ENCODE results near the gene TTPAL. TPM values are rescaled to one million over a fixed set of nuclear protein-coding genes. Genes with fewer than 3 reads are reported as not detected.

The TTPAL gene
- total RNA-seq, 3 donors from 2014 or later: 7.2 to 10.2 (median 9.9) TPM

- H3K36me3 ChIP-seq (ENCODE audit: low read depth): no peaks in the 10 kb centered on the region
- TF ChIP-seq, protein P1, sequence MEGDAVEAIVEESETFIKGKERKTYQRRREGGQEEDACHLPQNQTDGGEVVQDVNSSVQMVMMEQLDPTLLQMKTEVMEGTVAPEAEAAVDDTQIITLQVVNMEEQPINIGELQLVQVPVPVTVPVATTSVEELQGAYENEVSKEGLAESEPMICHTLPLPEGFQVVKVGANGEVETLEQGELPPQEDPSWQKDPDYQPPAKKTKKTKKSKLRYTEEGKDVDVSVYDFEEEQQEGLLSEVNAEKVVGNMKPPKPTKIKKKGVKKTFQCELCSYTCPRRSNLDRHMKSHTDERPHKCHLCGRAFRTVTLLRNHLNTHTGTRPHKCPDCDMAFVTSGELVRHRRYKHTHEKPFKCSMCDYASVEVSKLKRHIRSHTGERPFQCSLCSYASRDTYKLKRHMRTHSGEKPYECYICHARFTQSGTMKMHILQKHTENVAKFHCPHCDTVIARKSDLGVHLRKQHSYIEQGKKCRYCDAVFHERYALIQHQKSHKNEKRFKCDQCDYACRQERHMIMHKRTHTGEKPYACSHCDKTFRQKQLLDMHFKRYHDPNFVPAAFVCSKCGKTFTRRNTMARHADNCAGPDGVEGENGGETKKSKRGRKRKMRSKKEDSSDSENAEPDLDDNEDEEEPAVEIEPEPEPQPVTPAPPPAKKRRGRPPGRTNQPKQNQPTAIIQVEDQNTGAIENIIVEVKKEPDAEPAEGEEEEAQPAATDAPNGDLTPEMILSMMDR (IDR thresholded peaks at IDR 0.05): no peak
- H3K4me1 ChIP-seq (ENCODE audit: low read depth): peaks cover 16% of the 10 kb centered on the region
- intact Hi-C loops (cut with DNase I, micrococcal nuclease): no loop called here
- no peak overlapping the region for H3K4me3 ChIP-seq
- DNase-seq (peak in 1 of 3 donors; percentile 43), ATAC-seq (peak; percentile 27)
- H3K9me3 ChIP-seq: no peaks in the 10 kb centered on the region
Observed at GRCh38 chr20:44447827-44448419, 27.8 kb upstream of the TTPAL start.

- ATAC-seq (peak; percentile 9), DNase-seq (peak in 1 of 3 donors; percentile 45)
- TF ChIP-seq, protein P1 (IDR thresholded peaks at IDR 0.05): no peak
- Histone ChIP-seq H3K4me3 (no peak overlapping the region), H3K9me3 (no peaks in the 10 kb centered on the region), H3K4me1 (ENCODE audit: low read depth) (peaks cover 8% of the 10 kb centered on the region), H3K36me3 (ENCODE audit: low read depth) (no peaks in the 10 kb centered on the region)
- intact Hi-C loops (cut with DNase I, micrococcal nuclease): no loop called here
Observed at GRCh38 chr20:44448753-44449546, 26.7 kb upstream of the TTPAL start.

DNA sequence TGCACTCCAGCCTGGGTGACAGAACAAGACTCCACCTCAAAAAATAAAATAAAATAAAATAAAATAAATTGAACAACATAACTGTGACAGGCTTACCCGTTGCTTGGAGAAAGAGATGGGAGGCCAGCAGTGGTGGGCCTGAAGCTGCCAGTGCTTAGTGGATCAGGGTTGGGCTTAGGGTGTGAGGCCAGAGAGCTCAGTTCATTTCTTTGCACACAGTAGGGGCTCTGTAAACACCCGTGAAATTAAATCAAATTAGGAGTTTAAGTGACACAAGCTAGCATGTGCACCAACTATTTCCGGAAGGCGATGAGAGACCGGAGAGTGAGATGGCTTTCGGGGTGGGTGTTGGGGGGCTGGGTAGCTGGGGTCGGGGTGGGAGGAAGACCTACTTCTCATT lies 25.8 kb upstream of the TTPAL start:
- Histone ChIP-seq H3K9me3 (no peaks in the 10 kb centered on the region), H3K4me1 (ENCODE audit: low read depth) (peaks cover 8% of the 10 kb centered on the region), H3K36me3 (ENCODE audit: low read depth) (no peaks in the 10 kb centered on the region), H3K4me3 (no peak overlapping the region)
- no peak for DNase-seq
- ATAC-seq: no peak
- intact Hi-C loops (cut with DNase I, micrococcal nuclease): no loop called here
- TF ChIP-seq, protein P1 (IDR thresholded peaks at IDR 0.05): no peak

GRCh38 chr20:44450281-44450889 lies 25.3 kb upstream of the TTPAL start:
- DNase-seq: no peak
- TF ChIP-seq, protein P1 (IDR thresholded peaks at IDR 0.05): no peak
- Histone ChIP-seq H3K4me1 (ENCODE audit: low read depth) (peaks cover 8% of the 10 kb centered on the region), H3K9me3 (no peaks in the 10 kb centered on the region), H3K36me3 (ENCODE audit: low read depth) (no peaks in the 10 kb centered on the region), H3K4me3 (no peak overlapping the region)
- ATAC-seq: no peak
- intact Hi-C loops (cut with DNase I, micrococcal nuclease): no loop called here

- ATAC-seq (no peak), DNase-seq (no peak)
- TF ChIP-seq, protein P1 (IDR thresholded peaks at IDR 0.05): no peak
- intact Hi-C loops (cut with DNase I, micrococcal nuclease): no loop called here
- Histone ChIP-seq H3K9me3 (no peaks in the 10 kb centered on the region), H3K36me3 (ENCODE audit: low read depth) (no peaks in the 10 kb centered on the region), H3K4me3 (no peak overlapping the region), H3K4me1 (ENCODE audit: low read depth) (peaks cover 8% of the 10 kb centered on the region)
Observed at GRCh38 chr20:44450903-44451450, 24.7 kb upstream of the TTPAL start.

Data from mucosa of descending colon (tissue), 3 donors.